ENCODE data around the gene CYP4B1.

CYP4B1 gene

GRCh38 chr1:46797696-46798470 lies 963 bp upstream of the CYP4B1 start:
- no peak for DNase-seq

- no peak for DNase-seq
These were observed 1.9 kb downstream of the CYP4B1 start for GRCh38 chr1:46800742-46801141.

GRCh38 chr1:46801323-46802055 lies 2.6 kb downstream of the CYP4B1 start:
- DNase-seq = no peak

- DNase-seq = no peak
These were observed 3.2 kb downstream of the CYP4B1 start for GRCh38 chr1:46802081-46802480.

GRCh38 chr1:46802901-46803574 lies 4.2 kb downstream of the CYP4B1 start:
- no peak for DNase-seq

- no peak for DNase-seq
These were observed 5.4 kb downstream of the CYP4B1 start for GRCh38 chr1:46804027-46804889.

GRCh38 chr1:46804926-46805325 lies 6.1 kb downstream of the CYP4B1 start:
- DNase-seq = no peak

- no peak for DNase-seq
These were observed 6.9 kb downstream of the CYP4B1 start for GRCh38 chr1:46805755-46806154.

GRCh38 chr1:46806196-46807020 lies 7.6 kb downstream of the CYP4B1 start:
- no peak for DNase-seq

- no peak for DNase-seq
These were observed 8.5 kb downstream of the CYP4B1 start for GRCh38 chr1:46807046-46807972.

GRCh38 chr1:46809071-46809470 lies 10.2 kb downstream of the CYP4B1 start:
- no peak for DNase-seq

- DNase-seq = no peak
These were observed 11.1 kb downstream of the CYP4B1 start for GRCh38 chr1:46809904-46810303.

- no peak for DNase-seq
These were observed 11.8 kb downstream of the CYP4B1 start for GRCh38 chr1:46810596-46810995.

GRCh38 chr1:46811053-46811452 lies 12.2 kb downstream of the CYP4B1 start:
- no peak for DNase-seq

GRCh38 chr1:46812065-46812963 lies 13.5 kb downstream of the CYP4B1 start:
- DNase-seq = no peak

GRCh38 chr1:46812996-46813857 lies 14.4 kb downstream of the CYP4B1 start:
- no peak for DNase-seq

GRCh38 chr1:46813858-46814396 lies 15.1 kb downstream of the CYP4B1 start:
- no peak for DNase-seq

- no peak for DNase-seq
These were observed 16.3 kb downstream of the CYP4B1 start for GRCh38 chr1:46815133-46815532.

All from T-helper 9 cell (primary cell).